Measurements from ENCODE around the gene SVEP1.

DNA sequence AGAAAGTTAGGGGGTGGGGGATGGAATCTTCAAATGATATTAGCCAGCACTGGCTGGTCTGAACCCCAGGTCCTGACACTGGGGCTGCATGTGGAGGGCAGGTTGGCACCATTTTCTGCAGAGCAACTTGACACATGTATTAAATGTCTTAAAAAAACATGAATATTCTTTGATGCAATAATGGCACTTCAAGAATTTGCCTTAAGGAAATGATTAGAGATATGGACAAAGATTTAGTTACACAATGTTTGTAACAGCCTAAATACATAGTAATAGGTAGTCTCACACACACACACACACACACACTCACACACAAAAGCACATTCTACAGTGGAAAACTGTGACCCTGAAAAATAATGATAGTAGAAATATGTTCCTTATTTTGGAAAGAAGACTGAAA is 3.6 kb downstream of the SVEP1 start:
- TF ChIP-seq CTCF (conservative IDR thresholded peaks at IDR 0.05; ENCODE audit: low read length) (no peak), EZH2phosphoT487 (IDR thresholded peaks at IDR 0.05; ENCODE audit: borderline replicate concordance, low read depth, low read length) (no peak)
